ENCODE measurements around the gene RRP1B. TPM values are rescaled to one million over a fixed set of nuclear protein-coding genes. Genes with fewer than 3 reads are reported as not detected.

Gene RRP1B
- total and polyA plus RNA-seq, 2 of the 13 experiments (the other 11 are each of a cell fraction or from before 2014, with no cell fraction given) = 16.3 to 46.2 TPM

- TF ChIP-seq, protein P1, sequence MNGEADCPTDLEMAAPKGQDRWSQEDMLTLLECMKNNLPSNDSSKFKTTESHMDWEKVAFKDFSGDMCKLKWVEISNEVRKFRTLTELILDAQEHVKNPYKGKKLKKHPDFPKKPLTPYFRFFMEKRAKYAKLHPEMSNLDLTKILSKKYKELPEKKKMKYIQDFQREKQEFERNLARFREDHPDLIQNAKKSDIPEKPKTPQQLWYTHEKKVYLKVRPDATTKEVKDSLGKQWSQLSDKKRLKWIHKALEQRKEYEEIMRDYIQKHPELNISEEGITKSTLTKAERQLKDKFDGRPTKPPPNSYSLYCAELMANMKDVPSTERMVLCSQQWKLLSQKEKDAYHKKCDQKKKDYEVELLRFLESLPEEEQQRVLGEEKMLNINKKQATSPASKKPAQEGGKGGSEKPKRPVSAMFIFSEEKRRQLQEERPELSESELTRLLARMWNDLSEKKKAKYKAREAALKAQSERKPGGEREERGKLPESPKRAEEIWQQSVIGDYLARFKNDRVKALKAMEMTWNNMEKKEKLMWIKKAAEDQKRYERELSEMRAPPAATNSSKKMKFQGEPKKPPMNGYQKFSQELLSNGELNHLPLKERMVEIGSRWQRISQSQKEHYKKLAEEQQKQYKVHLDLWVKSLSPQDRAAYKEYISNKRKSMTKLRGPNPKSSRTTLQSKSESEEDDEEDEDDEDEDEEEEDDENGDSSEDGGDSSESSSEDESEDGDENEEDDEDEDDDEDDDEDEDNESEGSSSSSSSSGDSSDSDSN (CRISPR knock-in tag; IDR thresholded peaks at IDR 0.05) = peak; percentile 100
- 0 out of 2 replicates have a peak, but pooled peaks have one; percentile 64 for TF ChIP-seq ZNF589 (CRISPR knock-in tag; conservative IDR thresholded peaks at IDR 0.05)
- peak; percentile 94 for TF ChIP-seq ZMAT3 (CRISPR knock-in tag; conservative IDR thresholded peaks at IDR 0.05)
- TF ChIP-seq, protein P2, sequence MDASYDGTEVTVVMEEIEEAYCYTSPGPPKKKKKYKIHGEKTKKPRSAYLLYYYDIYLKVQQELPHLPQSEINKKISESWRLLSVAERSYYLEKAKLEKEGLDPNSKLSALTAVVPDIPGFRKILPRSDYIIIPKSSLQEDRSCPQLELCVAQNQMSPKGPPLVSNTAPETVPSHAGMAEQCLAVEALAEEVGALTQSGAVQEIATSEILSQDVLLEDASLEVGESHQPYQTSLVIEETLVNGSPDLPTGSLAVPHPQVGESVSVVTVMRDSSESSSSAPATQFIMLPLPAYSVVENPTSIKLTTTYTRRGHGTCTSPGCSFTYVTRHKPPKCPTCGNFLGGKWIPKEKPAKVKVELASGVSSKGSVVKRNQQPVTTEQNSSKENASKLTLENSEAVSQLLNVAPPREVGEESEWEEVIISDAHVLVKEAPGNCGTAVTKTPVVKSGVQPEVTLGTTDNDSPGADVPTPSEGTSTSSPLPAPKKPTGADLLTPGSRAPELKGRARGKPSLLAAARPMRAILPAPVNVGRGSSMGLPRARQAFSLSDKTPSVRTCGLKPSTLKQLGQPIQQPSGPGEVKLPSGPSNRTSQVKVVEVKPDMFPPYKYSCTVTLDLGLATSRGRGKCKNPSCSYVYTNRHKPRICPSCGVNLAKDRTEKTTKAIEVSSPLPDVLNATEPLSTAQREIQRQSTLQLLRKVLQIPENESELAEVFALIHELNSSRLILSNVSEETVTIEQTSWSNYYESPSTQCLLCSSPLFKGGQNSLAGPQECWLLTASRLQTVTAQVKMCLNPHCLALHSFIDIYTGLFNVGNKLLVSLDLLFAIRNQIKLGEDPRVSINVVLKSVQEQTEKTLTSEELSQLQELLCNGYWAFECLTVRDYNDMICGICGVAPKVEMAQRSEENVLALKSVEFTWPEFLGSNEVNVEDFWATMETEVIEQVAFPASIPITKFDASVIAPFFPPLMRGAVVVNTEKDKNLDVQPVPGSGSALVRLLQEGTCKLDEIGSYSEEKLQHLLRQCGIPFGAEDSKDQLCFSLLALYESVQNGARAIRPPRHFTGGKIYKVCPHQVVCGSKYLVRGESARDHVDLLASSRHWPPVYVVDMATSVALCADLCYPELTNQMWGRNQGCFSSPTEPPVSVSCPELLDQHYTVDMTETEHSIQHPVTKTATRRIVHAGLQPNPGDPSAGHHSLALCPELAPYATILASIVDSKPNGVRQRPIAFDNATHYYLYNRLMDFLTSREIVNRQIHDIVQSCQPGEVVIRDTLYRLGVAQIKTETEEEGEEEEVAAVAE (CRISPR knock-in tag; IDR thresholded peaks at IDR 0.05; ENCODE audit: borderline replicate concordance) = 0 out of 2 replicates have a peak, but pooled peaks have one; percentile 67
- TF ChIP-seq TGIF2 (CRISPR knock-in tag; IDR thresholded peaks at IDR 0.05) = no peak; the same call in none of the 2 replicates
- no peak for TF ChIP-seq ZNF251 (CRISPR knock-in tag; IDR thresholded peaks at IDR 0.05)
- no peak for TF ChIP-seq RBM39 (IDR thresholded peaks at IDR 0.05; ENCODE audit: low read depth, low read length, poor library complexity, severe bottlenecking)
- TF ChIP-seq ESRRA (CRISPR knock-in tag; IDR thresholded peaks at IDR 0.05; ENCODE audit: low read depth) = peak; percentile 65; the same call in 1 of the 2 replicates
- no peak; the same call in 1 of the 2 replicates for TF ChIP-seq ZNF235 (CRISPR knock-in tag; IDR thresholded peaks at IDR 0.05; ENCODE audit: borderline replicate concordance)
- TF ChIP-seq, protein P3, sequence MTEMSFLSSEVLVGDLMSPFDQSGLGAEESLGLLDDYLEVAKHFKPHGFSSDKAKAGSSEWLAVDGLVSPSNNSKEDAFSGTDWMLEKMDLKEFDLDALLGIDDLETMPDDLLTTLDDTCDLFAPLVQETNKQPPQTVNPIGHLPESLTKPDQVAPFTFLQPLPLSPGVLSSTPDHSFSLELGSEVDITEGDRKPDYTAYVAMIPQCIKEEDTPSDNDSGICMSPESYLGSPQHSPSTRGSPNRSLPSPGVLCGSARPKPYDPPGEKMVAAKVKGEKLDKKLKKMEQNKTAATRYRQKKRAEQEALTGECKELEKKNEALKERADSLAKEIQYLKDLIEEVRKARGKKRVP (CRISPR knock-in tag; IDR thresholded peaks at IDR 0.05) = no peak; a peak in 1 of 4 replicates
- TF ChIP-seq HNRNPH1 (optimal IDR thresholded peaks at IDR 0.05; ENCODE audit: low read depth, low read length) = no peak
- peak; percentile 96 for TF ChIP-seq ZSCAN22 (CRISPR knock-in tag; IDR thresholded peaks at IDR 0.05)
- peak; percentile 77 for TF ChIP-seq KLF6 (CRISPR knock-in tag; IDR thresholded peaks at IDR 0.05)
- TF ChIP-seq ZNF143 (CRISPR knock-in tag; IDR thresholded peaks at IDR 0.05) = no peak; the same call in 1 of the 2 replicates
- 0 out of 2 replicates have a peak, but pooled peaks have one; percentile 50 for TF ChIP-seq ZNF232 (CRISPR knock-in tag; IDR thresholded peaks at IDR 0.05; ENCODE audit: borderline replicate concordance)
- TF ChIP-seq CCAR2 (optimal IDR thresholded peaks at IDR 0.05; ENCODE audit: low read depth, low read length) = no peak
- no peak for TF ChIP-seq MAFG (CRISPR knock-in tag; IDR thresholded peaks at IDR 0.05)
- TF ChIP-seq GTF2F1 (IDR thresholded peaks at IDR 0.05; ENCODE audit: low read length) = 0 out of 2 replicates have a peak, but pooled peaks have one; percentile 8
- no peak for TF ChIP-seq ARID3A (IDR thresholded peaks at IDR 0.05; ENCODE audit: low read depth, low read length)
Observed at GRCh38 chr21:43728467-43729390, 69.4 kb downstream of the RRP1B start (continued).
